Liver (tissue), 9 donors: ENCODE results near the gene MANBA. TPM values are rescaled to one million over a fixed set of nuclear protein-coding genes. Genes with fewer than 3 reads are reported as not detected.

ENCODE experiments used
- DNase-seq: peaks from one replicate; pipeline ENCODE4 v3.0.0-alpha.2; 2017; ENCODE audit warnings: low spot score
- H3K27ac ChIP-seq, 2 donors: one replicate each; pipeline ENCODE4 v1.7.0; 2013; ENCODE audit warnings: inconsistent platforms in 2 of 2, low read length in 2 of 2, control low read depth in 1 of 2, low read depth in 1 of 2, mild to moderate bottlenecking in 1 of 2
- H3K27me3 ChIP-seq, 4 donors: one replicate each; pipeline versions ENCODE4 v1.6.1 to v1.7.0; 2013; ENCODE audit warnings: low read length in 3 of 4, inconsistent platforms in 1 of 4, mild to moderate bottlenecking in 1 of 4, moderate library complexity in 1 of 4; ENCODE audit not compliant: control insufficient read depth in 4 of 4, insufficient read depth in 4 of 4
- H3K36me3 ChIP-seq, 4 donors: one replicate each; pipeline versions ENCODE4 v1.6.1 to v1.7.0; 2013; ENCODE audit warnings: low read length in 3 of 4, mild to moderate bottlenecking in 3 of 4, low read depth in 1 of 4, moderate library complexity in 1 of 4; ENCODE audit not compliant: control insufficient read depth in 4 of 4, insufficient read depth in 3 of 4
- H3K4me1 ChIP-seq, 4 donors: one replicate each; pipeline versions ENCODE4 v1.6.1 to v1.7.0; 2013; ENCODE audit warnings: low read length in 3 of 4, mild to moderate bottlenecking in 3 of 4, moderate library complexity in 1 of 4; ENCODE audit not compliant: control insufficient read depth in 4 of 4, insufficient read depth in 4 of 4
- H3K4me3 ChIP-seq, 3 donors: one replicate each; pipeline versions ENCODE4 v1.6.1 to v1.7.0; 2013; ENCODE audit warnings: low read length in 3 of 3, control low read depth in 1 of 3, low read depth in 1 of 3, mild to moderate bottlenecking in 1 of 3
- H3K9ac ChIP-seq, 2 donors: one replicate each; pipeline ENCODE4 v1.7.0; 2013; ENCODE audit warnings: low read length in 2 of 2, mild to moderate bottlenecking in 2 of 2, moderate library complexity in 2 of 2, control low read depth in 1 of 2, low read depth in 1 of 2
- H3K9me3 ChIP-seq, 4 donors: one replicate each; pipeline versions ENCODE4 v1.6.1 to v1.7.0; 2013; ENCODE audit warnings: low read length in 3 of 4; ENCODE audit not compliant: control insufficient read depth in 4 of 4
- ATF3 ChIP-seq: IDR thresholded peaks from 2 replicates; pipeline ENCODE4 v1.6.1; 2016; ENCODE audit warnings: antibody characterized with exemption
- CTCF ChIP-seq: fragments of 150-350 bp; IDR thresholded peaks from 2 replicates; pipeline ENCODE4 v1.5.1; 2017; ENCODE audit warnings: improper control_type of control experiment, low read depth, low read length; ENCODE audit not compliant: missing input control
- EGR1 ChIP-seq, 2 donors: IDR thresholded peaks; 2 replicates each; pipeline ENCODE4 v1.6.1; 2016 to 2018; ENCODE audit warnings: antibody characterized with exemption in 2 of 2, low read depth in 2 of 2
- FOXA1 ChIP-seq: IDR thresholded peaks from 2 replicates; pipeline ENCODE4 v1.6.1; 2016; ENCODE audit warnings: antibody characterized with exemption
- HNF4G ChIP-seq: IDR thresholded peaks from 2 replicates; pipeline ENCODE4 v1.6.1; 2016; ENCODE audit warnings: antibody characterized with exemption
- JUND ChIP-seq, 2 donors: IDR thresholded peaks; 2 replicates each; pipeline ENCODE4 v1.6.1; 2016; ENCODE audit warnings: antibody characterized with exemption in 2 of 2
- MAX ChIP-seq: IDR thresholded peaks from 2 replicates; pipeline ENCODE4 v1.6.1; 2016; ENCODE audit warnings: antibody characterized with exemption
- NR2F2 ChIP-seq: IDR thresholded peaks from 2 replicates; pipeline ENCODE4 v1.6.1; 2016; ENCODE audit warnings: antibody characterized with exemption
- RAD21 ChIP-seq, 2 donors: IDR thresholded peaks; 2 replicates each; pipeline ENCODE4 v1.6.1; 2016; ENCODE audit warnings: antibody characterized with exemption in 2 of 2, mild to moderate bottlenecking in 2 of 2
- REST ChIP-seq: IDR thresholded peaks from 2 replicates; pipeline ENCODE4 v1.6.1; 2016; ENCODE audit warnings: antibody characterized with exemption, mild to moderate bottlenecking
- RXRA ChIP-seq, 2 donors: IDR thresholded peaks; 2 replicates each; pipeline ENCODE4 v1.6.1; 2017 to 2018; ENCODE audit warnings: antibody characterized with exemption in 2 of 2, mild to moderate bottlenecking in 1 of 2
- SP1 ChIP-seq: IDR thresholded peaks from 2 replicates; pipeline ENCODE4 v1.6.1; 2018; ENCODE audit warnings: antibody characterized with exemption, mild to moderate bottlenecking
- TAF1 ChIP-seq: conservative IDR thresholded peaks from 2 replicates; pipeline ENCODE4 v1.6.1; 2016; ENCODE audit warnings: antibody characterized with exemption, mild to moderate bottlenecking
- YY1 ChIP-seq: IDR thresholded peaks from 2 replicates; pipeline ENCODE4 v1.6.1; 2016; ENCODE audit warnings: antibody characterized with exemption, mild to moderate bottlenecking
- ZBTB33 ChIP-seq: IDR thresholded peaks from 2 replicates; pipeline ENCODE4 v1.6.1; 2016; ENCODE audit warnings: antibody characterized with exemption
- WGBS: extraction: QIAGEN DNeasy Blood & Tissue Kit; methylation state at CpG from one replicate; pipeline ENCODE4 v1.1.7; 2013; 5-methylcytosine and 5-hydroxymethylcytosine counted together
- polyA plus RNA-seq, 2 donors: library from polyadenylated mRNA; stranded (reverse) in 1 of 2; unstranded in 1 of 2; fragments of 200-250 nt in 1 of 2; fragments of >200 nt in 1 of 2; fragmentation: Nextera tagmentation in 1 of 2; extraction: Ambion mirVana in 1 of 2; gene quantifications; one replicate each; pipeline versions ENCODE4 v1.2.1 to v1.2.3, GENCODE V29; 2013 to 2015
- total RNA-seq, 2 donors: library from RNA; depleted of rRNA; stranded (reverse); fragments of >200 nt; gene quantifications; one replicate each; pipeline ENCODE4 v1.2.3, GENCODE V29; 2014
- donor health status: healthy.
- donor health status: healthy.
- donor health status: healthy.
- donor health status: healthy.
- donor health status: healthy.

The MANBA gene
- total and polyA plus RNA-seq, 4 donors, result 7.1 to 24.2 (median 15.5) TPM

- WGBS, result 94% methylated on average over 7 of the region's 7 CpGs
- Histone ChIP-seq H3K27ac (no peak overlapping the region), H3K9ac (no peak overlapping the region)
These were observed 72.8 kb downstream of the MANBA start for GRCh38 chr4:102687982-102688433.

GRCh38 chr4:102687373-102687981 is 73.3 kb downstream of the MANBA start:
- no peak overlapping the region for H3K4me3 ChIP-seq
- H3K27ac ChIP-seq, result no peak overlapping the region
- DNase-seq, result no peak
- H3K4me1 ChIP-seq, result no peaks in the 10 kb centered on the region
- TF ChIP-seq YY1, result no peak
- no peak for TF ChIP-seq REST
- no peak for TF ChIP-seq CTCF
- no peak for TF ChIP-seq RAD21 (IDR thresholded peaks at IDR 0.05)
- TF ChIP-seq EGR1 (IDR thresholded peaks at IDR 0.05; ENCODE audit: low read depth in 2 of 2), result no peak
- no peak for TF ChIP-seq SP1
- no peak for TF ChIP-seq ZBTB33
- no peak for TF ChIP-seq RXRA (IDR thresholded peaks at IDR 0.05)
- no peak for TF ChIP-seq HNF4G
- TF ChIP-seq MAX, result no peak
- TF ChIP-seq NR2F2, result no peak
- TF ChIP-seq ATF3, result no peak
- TF ChIP-seq FOXA1, result no peak
- no peak for TF ChIP-seq TAF1
- no peak overlapping the region for H3K9ac ChIP-seq
- 88% methylated on average over 4 of the region's 4 CpGs for WGBS
- H3K9me3 ChIP-seq, result no peaks in the 10 kb centered on the region
- H3K27me3 ChIP-seq, result no peaks in the 10 kb centered on the region
- peaks cover 0 to 1% (median 1%) of the 10 kb centered on the region in 4 donors for H3K36me3 ChIP-seq

More at GRCh38 chr4:102687982-102688433, 72.8 kb downstream of the MANBA start:
- no peaks in the 10 kb centered on the region for H3K4me1 ChIP-seq
- H3K4me3 ChIP-seq, result no peak overlapping the region
- H3K36me3 ChIP-seq, result peaks cover 0 to 1% (median 0%) of the 10 kb centered on the region in 4 donors
- no peak for TF ChIP-seq JUND (IDR thresholded peaks at IDR 0.05)
- no peak for TF ChIP-seq HNF4G
- TF ChIP-seq SP1, result no peak
- no peak for TF ChIP-seq REST
- TF ChIP-seq EGR1 (IDR thresholded peaks at IDR 0.05; ENCODE audit: low read depth in 2 of 2), result no peak
- TF ChIP-seq RXRA (IDR thresholded peaks at IDR 0.05), result no peak
- no peaks in the 10 kb centered on the region for H3K27me3 ChIP-seq
- DNase-seq, result no peak
- no peaks in the 10 kb centered on the region for H3K9me3 ChIP-seq
